Ishikawa (cell line): ENCODE measurements around the gene VIPR2.

Experiments
- CREB1 ChIP-seq: IDR thresholded peaks from 2 replicates; pipeline ENCODE4 v1.6.1; 2012; ENCODE audit warnings: low read depth
- EGR1 ChIP-seq: IDR thresholded peaks from 2 replicates; pipeline ENCODE4 v1.6.1; 2012
- EP300 ChIP-seq: IDR thresholded peaks from 2 replicates; pipeline ENCODE4 v1.6.1; 2012; ENCODE audit warnings: borderline replicate concordance
- REST ChIP-seq: IDR thresholded peaks from 2 replicates; pipeline ENCODE4 v1.6.1; 2012; ENCODE audit warnings: low read depth, mild to moderate bottlenecking
- TAF1 ChIP-seq: IDR thresholded peaks from 2 replicates; pipeline ENCODE4 v1.6.1; 2012; ENCODE audit warnings: low read depth, mild to moderate bottlenecking
- YY1 ChIP-seq: IDR thresholded peaks from 2 replicates; pipeline ENCODE4 v1.6.1; 2012; ENCODE audit warnings: low read depth

GRCh38 chr7:159046300-159046699 lies 98.4 kb downstream of the VIPR2 start:
- TF ChIP-seq EP300 = no peak
- no peak for TF ChIP-seq REST
- TF ChIP-seq YY1 = no peak
- no peak for TF ChIP-seq CREB1
- no peak for TF ChIP-seq TAF1
- TF ChIP-seq EGR1 = no peak
